ENCODE data around the gene PLA1A.
"Not testable (repeated sequence)": the region's sequence is repeated elsewhere in the genome, so short reads cannot be mapped to it uniquely, and the experiment has no call there.

The PLA1A gene

GRCh38 chr3:119663885-119664284 is 66.2 kb downstream of the PLA1A start:
- no peak for DNase-seq (ENCODE audit: low read depth)

- DNase-seq (ENCODE audit: low read depth): no peak
These were observed 66.7 kb downstream of the PLA1A start for GRCh38 chr3:119664370-119664769.

GRCh38 chr3:119664850-119665379 is 67.2 kb downstream of the PLA1A start:
- no peak for DNase-seq (ENCODE audit: low read depth)

- no peak for DNase-seq (ENCODE audit: low read depth)
These were observed 68.4 kb downstream of the PLA1A start for GRCh38 chr3:119665954-119666559.

GRCh38 chr3:119669906-119670570 is 72.4 kb downstream of the PLA1A start:
- no peak for DNase-seq (ENCODE audit: low read depth)

- DNase-seq (ENCODE audit: low read depth): no peak
These were observed 75.1 kb downstream of the PLA1A start for GRCh38 chr3:119672776-119673175.

GRCh38 chr3:119673875-119674274 is 76.2 kb downstream of the PLA1A start:
- DNase-seq (ENCODE audit: low read depth): no peak

GRCh38 chr3:119675188-119675874 is 77.6 kb downstream of the PLA1A start:
- DNase-seq (ENCODE audit: low read depth): no peak

- no peak for DNase-seq (ENCODE audit: low read depth)
These were observed 78.3 kb downstream of the PLA1A start for GRCh38 chr3:119676020-119676419.

- peak; percentile 79 for DNase-seq (ENCODE audit: low read depth)
These were observed 79.3 kb downstream of the PLA1A start, which contains the start of gene COX17 for GRCh38 chr3:119676771-119677640. Gene COX17, minus strand, starts transcription at chr3:119677406. Its CDS starts 96 bp downstream, at chr3:119677310.

- DNase-seq (ENCODE audit: low read depth): no peak
These were observed 79.9 kb downstream of the PLA1A start for GRCh38 chr3:119677641-119677934.

- not testable (repeated sequence) for DNase-seq (ENCODE audit: low read depth)
These were observed 80.5 kb downstream of the PLA1A start for GRCh38 chr3:119678209-119678608.
